Progenitor cell of endocrine pancreas (in vitro differentiated cells): ENCODE measurements around the gene PPP2R2C. TPM values are rescaled to one million over a fixed set of nuclear protein-coding genes. Genes with fewer than 3 reads are reported as not detected.

Source experiments
- DNase-seq: peaks from one replicate; pipeline ENCODE4 v3.0.0; 2021; ENCODE audit warnings: low spot score; ENCODE audit not compliant: unreplicated experiment
- H3K27ac Mint-ChIP-seq: 2 replicates; pipeline ENCODE4 v1.8.0; 2021; ENCODE audit warnings: mild to moderate bottlenecking, moderate library complexity, mixed read lengths
- H3K27me3 Mint-ChIP-seq: 2 replicates; pipeline ENCODE4 v1.8.0; 2021; ENCODE audit warnings: mixed read lengths
- H3K36me3 Mint-ChIP-seq: 2 replicates; pipeline ENCODE4 v1.8.0; 2022; ENCODE audit warnings: mixed read lengths; ENCODE audit not compliant: insufficient read depth
- H3K4me1 Mint-ChIP-seq: 2 replicates; pipeline ENCODE4 v1.8.0; 2021; ENCODE audit warnings: low read depth, mixed read lengths
- H3K4me3 Mint-ChIP-seq: 2 replicates; pipeline ENCODE4 v1.8.0; 2021; ENCODE audit warnings: low read depth, mild to moderate bottlenecking, moderate library complexity, mixed read lengths
- H3K9me3 Mint-ChIP-seq: 2 replicates; pipeline ENCODE4 v1.8.0; 2021; ENCODE audit warnings: low read depth, mixed read lengths
- total RNA-seq: library from RNA; stranded (reverse); gene quantifications from 2 replicates; pipeline ENCODE4 v1.2.1, GENCODE V29; 2021
- TF ChIP-seq, protein P1 (sequence below): fragments of 200-600 bp; sonication (generic); IDR thresholded peaks from one replicate; pipeline ENCODE4 v1.5.0; 2021; ENCODE audit warnings: antibody characterized with exemption, mild to moderate bottlenecking; ENCODE audit not compliant: unreplicated experiment

Gene PPP2R2C
- total RNA-seq, 1 donor from 2014 or later: 0.19 TPM

DNA sequence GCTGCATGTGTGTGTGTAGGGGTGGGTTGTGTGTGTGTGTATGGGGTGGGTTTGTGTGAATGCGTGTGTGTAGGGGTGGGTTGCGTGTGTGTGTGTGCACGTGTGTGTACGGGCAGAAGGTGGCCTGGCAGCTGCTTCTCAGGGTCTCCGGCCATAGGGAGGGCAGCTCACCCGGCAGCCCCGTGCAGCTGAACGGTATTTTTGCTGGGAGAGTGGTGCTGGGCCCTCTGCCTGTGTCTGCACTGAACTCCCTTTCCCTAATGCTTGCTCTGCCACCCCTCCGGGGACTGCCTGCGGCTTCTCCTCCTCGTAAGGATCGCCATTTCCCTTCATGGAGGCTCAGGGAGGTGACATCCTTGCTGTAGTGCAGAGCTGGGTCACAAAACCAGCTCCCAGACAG, 172.5 kb downstream of the PPP2R2C start:
- H3K36me3 Mint-ChIP-seq: peaks cover 16% of the 10 kb centered on the region

DNA sequence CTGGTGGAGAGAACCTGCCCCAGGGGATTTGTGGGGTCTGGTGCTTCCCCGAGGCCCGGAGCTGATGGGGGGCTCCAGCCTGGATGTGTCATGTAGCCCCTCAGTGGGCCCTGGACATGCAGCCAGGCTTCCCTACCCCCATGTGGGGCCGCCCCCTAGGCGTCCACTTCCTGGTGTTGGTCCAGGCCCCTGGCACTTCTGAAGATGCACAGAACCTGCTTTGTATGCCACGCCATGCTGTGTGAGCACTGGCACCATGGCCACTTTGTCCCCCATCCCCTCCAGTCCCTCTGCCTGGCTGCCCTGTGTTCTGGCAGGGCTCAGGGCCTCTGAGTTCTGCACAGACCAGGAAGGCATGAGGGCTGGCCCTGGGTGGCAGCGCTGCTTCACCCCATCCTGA, 173.6 kb downstream of the PPP2R2C start:
- Mint-ChIP-seq H3K36me3 (peaks cover 20% of the 10 kb centered on the region), H3K9me3 (no peaks in the 10 kb centered on the region), H3K4me3 (no peak overlapping the region), H3K27ac (no peak overlapping the region), H3K27me3 (no peaks in the 10 kb centered on the region), H3K4me1 (no peaks in the 10 kb centered on the region)
- DNase-seq: no peak
- TF ChIP-seq, protein P1, sequence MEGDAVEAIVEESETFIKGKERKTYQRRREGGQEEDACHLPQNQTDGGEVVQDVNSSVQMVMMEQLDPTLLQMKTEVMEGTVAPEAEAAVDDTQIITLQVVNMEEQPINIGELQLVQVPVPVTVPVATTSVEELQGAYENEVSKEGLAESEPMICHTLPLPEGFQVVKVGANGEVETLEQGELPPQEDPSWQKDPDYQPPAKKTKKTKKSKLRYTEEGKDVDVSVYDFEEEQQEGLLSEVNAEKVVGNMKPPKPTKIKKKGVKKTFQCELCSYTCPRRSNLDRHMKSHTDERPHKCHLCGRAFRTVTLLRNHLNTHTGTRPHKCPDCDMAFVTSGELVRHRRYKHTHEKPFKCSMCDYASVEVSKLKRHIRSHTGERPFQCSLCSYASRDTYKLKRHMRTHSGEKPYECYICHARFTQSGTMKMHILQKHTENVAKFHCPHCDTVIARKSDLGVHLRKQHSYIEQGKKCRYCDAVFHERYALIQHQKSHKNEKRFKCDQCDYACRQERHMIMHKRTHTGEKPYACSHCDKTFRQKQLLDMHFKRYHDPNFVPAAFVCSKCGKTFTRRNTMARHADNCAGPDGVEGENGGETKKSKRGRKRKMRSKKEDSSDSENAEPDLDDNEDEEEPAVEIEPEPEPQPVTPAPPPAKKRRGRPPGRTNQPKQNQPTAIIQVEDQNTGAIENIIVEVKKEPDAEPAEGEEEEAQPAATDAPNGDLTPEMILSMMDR: no peak

More for the DNA sequence above, 172.5 kb downstream of the PPP2R2C start:
- TF ChIP-seq, protein P1: no peak
- Mint-ChIP-seq H3K9me3 (no peaks in the 10 kb centered on the region), H3K4me1 (no peaks in the 10 kb centered on the region), H3K27ac (no peak overlapping the region), H3K4me3 (no peak overlapping the region), H3K27me3 (no peaks in the 10 kb centered on the region)
- DNase-seq: no peak

GRCh38 chr4:6298035-6298434, 174.4 kb downstream of the PPP2R2C start:
- Mint-ChIP-seq H3K27ac (no peak overlapping the region), H3K9me3 (no peaks in the 10 kb centered on the region), H3K27me3 (no peaks in the 10 kb centered on the region), H3K4me1 (no peaks in the 10 kb centered on the region), H3K36me3 (peaks cover 20% of the 10 kb centered on the region), H3K4me3 (no peak overlapping the region)
- TF ChIP-seq, protein P1: no peak
- no peak for DNase-seq

GRCh38 chr4:6297266-6297815, 175.1 kb downstream of the PPP2R2C start:
- no peak overlapping the region for H3K4me3 Mint-ChIP-seq
- no peaks in the 10 kb centered on the region for H3K9me3 Mint-ChIP-seq
- peaks cover 19% of the 10 kb centered on the region for H3K36me3 Mint-ChIP-seq
- H3K27ac Mint-ChIP-seq: no peak overlapping the region
- H3K27me3 Mint-ChIP-seq: no peaks in the 10 kb centered on the region
- TF ChIP-seq, protein P1: no peak
- H3K4me1 Mint-ChIP-seq: no peaks in the 10 kb centered on the region
- no peak for DNase-seq

GRCh38 chr4:6296026-6296425, 176.4 kb downstream of the PPP2R2C start:
- Mint-ChIP-seq H3K4me3 (no peak overlapping the region), H3K27ac (no peak overlapping the region), H3K27me3 (no peaks in the 10 kb centered on the region), H3K36me3 (peaks cover 17% of the 10 kb centered on the region), H3K4me1 (no peaks in the 10 kb centered on the region), H3K9me3 (no peaks in the 10 kb centered on the region)
- TF ChIP-seq, protein P1: no peak
- no peak for DNase-seq
